K562 (cell line): ENCODE measurements around the gene PAQR6.

Experiments used
- CTCF ChIP-seq, 3 experiments: IDR thresholded peaks in 2 of 3; conservative IDR thresholded peaks in 1 of 3; 2 replicates each; pipeline ENCODE4 v1.5.1; 2011 to 2012; ENCODE audit warnings: low read length in 3 of 3, mild to moderate bottlenecking in 3 of 3, control low read depth in 2 of 3, improper control_type of control experiment in 1 of 3, inconsistent platforms in 1 of 3, low read depth in 1 of 3, mixed read lengths in 1 of 3, moderate library complexity in 1 of 3; ENCODE audit not compliant: insufficient read depth in 2 of 3
- ETV5 ChIP-seq: sonication (generic); formaldehyde crosslinking; IDR thresholded peaks from 2 replicates; pipeline ENCODE4 v1.4.0; 2020; ENCODE audit warnings: low read depth, mild to moderate bottlenecking, missing genetic modification reagents
- HMGXB4 ChIP-seq: sonication (generic); formaldehyde crosslinking; IDR thresholded peaks from 2 replicates; pipeline ENCODE4 v1.8.1; 2023; ENCODE audit warnings: mild to moderate bottlenecking, missing genetic modification reagents
- PREB ChIP-seq: sonication (generic); formaldehyde crosslinking; IDR thresholded peaks from 2 replicates; pipeline ENCODE4 v1.8.1; 2023; ENCODE audit warnings: mild to moderate bottlenecking, missing genetic modification reagents
- SMARCA4 ChIP-seq: fragments of 450-650 bp; IDR thresholded peaks from 2 replicates; pipeline ENCODE4 v1.6.1; 2016
- ZBTB33 ChIP-seq: sonication (generic); formaldehyde crosslinking; IDR thresholded peaks from 2 replicates; pipeline ENCODE4 v1.8.1; 2023; ENCODE audit warnings: mild to moderate bottlenecking, missing genetic modification reagents
- ZNF398 ChIP-seq: fragments of 250-450 bp; sonication (Bioruptor Pico); IDR thresholded peaks from 2 replicates; pipeline ENCODE4 v1.8.0; 2021; ENCODE audit warnings: moderate library complexity, mild to moderate bottlenecking, inconsistent platforms

- TF ChIP-seq SMARCA4 (no peak), HMGXB4 (CRISPR knock-in tag) (no peak), CTCF (IDR thresholded peaks at IDR 0.05 in 2 of 3, conservative IDR thresholded peaks at IDR 0.05 in 1 of 3; ENCODE audit: insufficient read depth in 2 of 3, low read depth in 1 of 3, low read length in 3 of 3) (no peak), ETV5 (no peak), ZNF398 (CRISPR knock-in tag) (no peak), ZBTB33 (CRISPR knock-in tag) (no peak), PREB (CRISPR knock-in tag) (no peak)
These were observed 14.8 kb upstream of the PAQR6 start for GRCh38 chr1:156262461-156263287.
